Transverse colon (tissue), 4 donors: ENCODE measurements around the gene NUTM2B. TPM values are rescaled to one million over a fixed set of nuclear protein-coding genes. Genes with fewer than 3 reads are reported as not detected.
A peak's percentile ranks its signal among the peaks of the same experiment; 100 is the strongest.
"Not testable (repeated sequence)": the region's sequence is repeated elsewhere in the genome, so short reads cannot be mapped to it uniquely, and the experiment has no call there.

Experiments
- DNase-seq: peaks from one replicate; pipeline ENCODE4 v3.0.0-alpha.2; 2019
- H3K27ac ChIP-seq, 4 donors: fragments of 200-600 bp; sonication (generic); 2 replicates each; pipeline ENCODE4 v1.5.1; 2016 to 2018; ENCODE audit warnings: inconsistent platforms in 4 of 4
- H3K27me3 ChIP-seq: fragments of 200-600 bp; sonication (generic); 2 replicates; pipeline ENCODE4 v1.5.1; 2017; ENCODE audit warnings: inconsistent platforms
- H3K36me3 ChIP-seq, 4 donors: fragments of 200-600 bp; sonication (generic); 2 replicates each; pipeline ENCODE4 v1.5.1; 2017 to 2019; ENCODE audit warnings: inconsistent platforms in 4 of 4
- H3K4me1 ChIP-seq, 4 donors: fragments of 200-600 bp; sonication (generic); 2 replicates each; pipeline ENCODE4 v1.5.1; 2017 to 2020; ENCODE audit warnings: inconsistent platforms in 4 of 4
- H3K4me3 ChIP-seq, 4 donors: fragments of 200-600 bp; sonication (generic); 1 replicate in 1 of 4; 2 replicates in 3 of 4; pipeline versions ENCODE4 v1.5.1 to v1.6.1; 2017 to 2019; ENCODE audit warnings: inconsistent platforms in 4 of 4
- H3K9me3 ChIP-seq, 2 donors: fragments of 200-600 bp; sonication (generic); 2 replicates each; pipeline ENCODE4 v1.5.1; 2017 to 2019; ENCODE audit warnings: inconsistent platforms in 2 of 2
- WGBS, 2 donors: methylation state at CpG; one replicate each; pipeline ENCODE4 v1.1.5; 2018; ENCODE audit warnings: low coverage in 1 of 2; 5-methylcytosine and 5-hydroxymethylcytosine counted together
- in situ Hi-C, 4 donors: fragments of 200-750 bp; cut with MboI; loops; one replicate each; pipeline versions ENCODE4 v1.15.0 to v1.15.1; 2017; ENCODE audit warnings: low sequenced_read_pairs in 3 of 4, low pct_ligation_motif_present in 1 of 4, low pct_unique_long_range_greater_than_20kb in 1 of 4
- intact Hi-C: fragments of 100-400 bp; cut with DNase I; formaldehyde crosslinking; loops from one replicate; pipeline ENCODE4 v1.15.1; 2023; ENCODE audit warnings: low total_unique reads
- total RNA-seq, 4 donors: library from RNA; depleted of rRNA; stranded (reverse); fragments of >200 nt; gene quantifications; one replicate each; pipeline ENCODE4 v1.1.0, GENCODE V29; 2016

Gene NUTM2B
- total RNA-seq, result 1 to 10 TPM in 2 of 4 donors, under 1 TPM in 1, not detected in 1; 0.79 to 6.8 (median 1.6) TPM

DNA sequence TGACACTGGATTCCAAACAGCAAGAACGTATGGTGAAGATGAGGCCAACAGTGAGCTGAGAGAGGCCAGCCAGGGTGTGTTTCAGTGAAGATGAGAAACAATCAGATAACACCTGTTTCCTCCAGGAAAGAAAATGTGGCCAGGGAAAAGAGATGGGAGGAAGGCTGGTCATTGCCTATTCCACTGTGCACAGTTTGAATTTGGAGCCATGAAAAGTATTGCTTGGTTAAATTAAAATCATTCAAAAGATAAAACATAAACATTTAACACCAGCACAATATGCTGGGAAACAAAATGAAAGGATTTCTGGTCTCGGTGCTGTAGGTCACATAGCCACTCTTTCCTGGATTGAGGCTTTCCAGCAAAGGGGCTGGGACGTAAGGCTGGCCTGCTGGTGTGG, at the start of gene NUTM2B:
TSS of gene NUTM2B (plus strand) at position 301 of the 400 bp plus-strand sequence. CDS start 383 bp downstream, outside the sequence.
- in situ Hi-C loops, H3K36me3 ChIP-seq, H3K4me3 ChIP-seq, H3K9me3 ChIP-seq, H3K27ac ChIP-seq, intact Hi-C loops, H3K4me1 ChIP-seq, DNase-seq, H3K27me3 ChIP-seq: not testable (repeated sequence)
- 100% methylated on average over 1 of the region's 3 CpGs; no CpG with 5 or more reads in 1 of the 2 donors for WGBS, 2 donors

- intact Hi-C loops, H3K36me3 ChIP-seq, in situ Hi-C loops, H3K27me3 ChIP-seq, H3K9me3 ChIP-seq, H3K27ac ChIP-seq, DNase-seq, H3K4me3 ChIP-seq, H3K4me1 ChIP-seq: not testable (repeated sequence)
These were observed 39.7 kb upstream of the NUTM2B start for GRCh38 chr10:79663287-79663686.

DNA sequence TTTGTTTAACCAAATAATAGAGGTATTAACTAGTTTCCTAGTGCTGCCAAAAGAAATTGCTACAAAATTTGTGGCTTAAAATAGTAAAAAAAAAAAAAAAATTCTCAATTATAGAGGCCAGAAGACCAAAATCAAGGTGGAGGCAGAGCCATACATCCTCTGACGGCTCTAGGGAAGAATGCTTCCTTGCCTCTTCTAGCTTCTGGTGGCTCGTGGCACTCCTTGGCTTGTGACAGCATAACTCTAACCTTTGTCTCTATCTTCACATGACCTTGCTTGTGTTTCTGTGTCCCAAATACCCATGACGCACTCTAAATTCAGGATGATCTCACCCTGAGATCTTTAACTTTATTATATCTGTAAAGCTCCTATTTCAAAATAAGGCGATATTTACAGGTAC, 38.3 kb upstream of the NUTM2B start:
- WGBS, 2 donors, result 81 to 83% methylated on average over 4 of the region's 4 CpGs
- H3K4me1 ChIP-seq, DNase-seq, in situ Hi-C loops, H3K27ac ChIP-seq, H3K9me3 ChIP-seq, H3K4me3 ChIP-seq, H3K36me3 ChIP-seq, intact Hi-C loops, H3K27me3 ChIP-seq: not testable (repeated sequence)

DNA sequence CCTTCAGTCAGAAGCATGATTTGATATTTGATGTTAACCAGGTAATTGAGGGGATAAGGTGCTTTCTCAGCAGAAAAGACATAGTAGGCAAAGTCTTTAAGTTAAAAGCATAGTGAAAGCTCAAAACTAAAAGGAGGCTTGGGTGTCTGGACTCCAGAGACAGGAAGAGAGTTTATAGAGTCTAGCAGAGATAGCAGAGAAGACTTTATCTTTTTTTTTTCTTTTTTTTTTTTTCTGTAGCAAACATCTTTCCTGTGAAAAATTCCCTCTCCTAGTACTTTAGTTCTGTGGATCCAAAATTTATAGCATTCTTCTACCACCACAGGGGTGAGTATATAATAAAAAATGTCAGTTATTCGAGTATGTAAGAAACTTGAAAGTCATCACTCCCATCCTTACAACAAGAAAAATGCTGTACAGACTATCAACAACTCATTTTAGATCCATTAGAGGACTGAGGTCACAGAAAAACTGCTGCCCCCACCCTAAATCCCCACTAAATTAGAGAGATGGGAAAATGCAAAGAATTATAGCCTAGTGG, 33.7 kb upstream of the NUTM2B start:
- in situ Hi-C loops, H3K27me3 ChIP-seq, H3K9me3 ChIP-seq, H3K27ac ChIP-seq, H3K4me1 ChIP-seq, intact Hi-C loops, H3K36me3 ChIP-seq, DNase-seq, H3K4me3 ChIP-seq: not testable (repeated sequence)
- 46 to 56% methylated on average over 1 of the region's 1 CpG for WGBS, 2 donors

GRCh38 chr10:79674878-79675277, 28.1 kb upstream of the NUTM2B start:
- in situ Hi-C loops, H3K36me3 ChIP-seq, H3K27me3 ChIP-seq, H3K27ac ChIP-seq, DNase-seq, intact Hi-C loops, H3K9me3 ChIP-seq, H3K4me3 ChIP-seq, H3K4me1 ChIP-seq: not testable (repeated sequence)
- WGBS, 2 donors, result 57 to 75% methylated on average over 1 to 2 of the region's 2 CpGs

DNA sequence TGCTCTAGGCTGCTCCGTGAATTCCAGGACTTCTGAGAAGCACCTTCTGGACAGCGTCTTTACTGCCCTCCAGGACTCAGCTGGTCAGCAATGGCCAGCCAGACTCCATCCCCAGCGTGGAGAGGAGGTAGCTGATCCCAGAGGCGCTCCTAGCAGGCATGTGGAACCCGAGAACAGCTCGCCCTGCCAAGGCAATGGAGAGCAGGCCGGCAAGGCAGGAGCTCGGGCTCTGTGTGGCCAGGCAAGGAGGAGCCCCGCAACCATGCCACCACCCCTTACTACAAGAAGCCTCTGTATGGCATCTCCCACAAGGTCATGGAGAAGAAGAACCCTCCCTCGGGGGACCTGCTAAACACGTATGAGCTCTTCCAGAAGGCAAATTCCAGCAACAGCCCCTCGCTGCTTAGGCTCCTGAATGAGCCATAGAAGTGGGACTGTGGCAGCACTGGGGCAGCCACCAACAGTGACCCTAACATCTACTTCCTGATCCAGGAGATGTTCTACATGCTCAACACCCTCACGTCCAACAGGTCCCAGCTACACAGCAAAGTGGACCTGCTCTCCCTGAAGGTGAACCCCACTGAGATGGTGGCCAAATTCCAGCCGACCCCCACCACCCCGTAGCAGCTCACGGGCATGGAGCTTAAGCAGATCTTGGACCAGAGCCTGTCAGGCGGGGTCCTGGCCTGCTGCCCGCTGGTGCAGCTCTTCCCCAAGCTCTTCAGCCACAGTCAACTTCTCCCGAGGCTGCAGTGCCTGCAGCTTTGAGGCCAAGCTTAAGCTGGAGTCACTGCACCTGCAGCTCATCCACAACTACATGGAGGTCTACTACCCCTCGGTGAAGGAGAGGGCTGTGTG, 19.8 kb upstream of the NUTM2B start:
- H3K4me1 ChIP-seq, H3K36me3 ChIP-seq, intact Hi-C loops, H3K27me3 ChIP-seq, H3K4me3 ChIP-seq, H3K27ac ChIP-seq, H3K9me3 ChIP-seq, in situ Hi-C loops, DNase-seq: not testable (repeated sequence)
- 93% methylated on average over 12 of the region's 20 CpGs; no CpG with 5 or more reads in 1 of the 2 donors for WGBS, 2 donors

GRCh38 chr10:79683884-79684720, 18.9 kb upstream of the NUTM2B start:
- intact Hi-C loops, H3K27ac ChIP-seq, in situ Hi-C loops, H3K36me3 ChIP-seq, H3K27me3 ChIP-seq, DNase-seq, H3K4me1 ChIP-seq, H3K9me3 ChIP-seq, H3K4me3 ChIP-seq: not testable (repeated sequence)
- 97 to 100% methylated on average over 1 to 36 of the region's 41 CpGs for WGBS, 2 donors

- H3K4me3 ChIP-seq, H3K27me3 ChIP-seq, H3K4me1 ChIP-seq, in situ Hi-C loops, H3K27ac ChIP-seq, H3K36me3 ChIP-seq, intact Hi-C loops, H3K9me3 ChIP-seq: not testable (repeated sequence)
- 95% methylated on average over 15 of the region's 21 CpGs; no CpG with 5 or more reads in 1 of the 2 donors for WGBS, 2 donors
- peak; percentile 64 for DNase-seq
These were observed 17.9 kb upstream of the NUTM2B start for GRCh38 chr10:79685044-79685685.

- H3K4me3 ChIP-seq, H3K36me3 ChIP-seq, H3K4me1 ChIP-seq, H3K27me3 ChIP-seq, intact Hi-C loops, H3K9me3 ChIP-seq, in situ Hi-C loops, DNase-seq, H3K27ac ChIP-seq: not testable (repeated sequence)
- WGBS, 2 donors, result 92% methylated on average over 4 of the region's 4 CpGs; no CpG with 5 or more reads in 1 of the 2 donors
These were observed 16.4 kb upstream of the NUTM2B start for GRCh38 chr10:79686595-79686994.
